GM21619 (cell line): ENCODE results near the gene CACHD1.
A peak's percentile ranks its signal among the peaks of the same experiment; 100 is the strongest.

ENCODE experiments used
- ATAC-seq: cut with Tn5 transposase; IDR thresholded peaks from one replicate; pipeline ENCODE4 v1.9.1; 2021; ENCODE audit not compliant: unreplicated experiment

The CACHD1 gene

GRCh38 chr1:64469977-64470664 lies at the start of gene CACHD1:
Gene CACHD1 (plus strand): TSS chr1:64470129. CDS start chr1:64470745, 616 bp downstream.
- peak; percentile 74 for ATAC-seq

- no peak for ATAC-seq
Measured at GRCh38 chr1:64421377-64421776, 48.6 kb upstream of the CACHD1 start.

- no peak for ATAC-seq
Measured at GRCh38 chr1:64423526-64423925, 46.4 kb upstream of the CACHD1 start.

- ATAC-seq = no peak
Measured at GRCh38 chr1:64424412-64424811, 45.5 kb upstream of the CACHD1 start.

GRCh38 chr1:64425521-64425920 lies 44.4 kb upstream of the CACHD1 start:
- ATAC-seq = no peak

- no peak for ATAC-seq
Measured at GRCh38 chr1:64426681-64427080, 43.2 kb upstream of the CACHD1 start.

- no peak for ATAC-seq
Measured at GRCh38 chr1:64427879-64428278, 42.0 kb upstream of the CACHD1 start.

- ATAC-seq = no peak
Measured at GRCh38 chr1:64433308-64433707, 36.6 kb upstream of the CACHD1 start.

GRCh38 chr1:64433747-64434146 lies 36.2 kb upstream of the CACHD1 start:
- ATAC-seq = no peak

GRCh38 chr1:64435000-64435399 lies 34.9 kb upstream of the CACHD1 start:
- ATAC-seq = no peak

- ATAC-seq = no peak
Measured at GRCh38 chr1:64437453-64437852, 32.5 kb upstream of the CACHD1 start.

- ATAC-seq = no peak
Measured at GRCh38 chr1:64440183-64440826, 29.6 kb upstream of the CACHD1 start.

- no peak for ATAC-seq
Measured at GRCh38 chr1:64451440-64451839, 18.5 kb upstream of the CACHD1 start.

- ATAC-seq = no peak
Measured at GRCh38 chr1:64453688-64454087, 16.2 kb upstream of the CACHD1 start.

- ATAC-seq = no peak
Measured at GRCh38 chr1:64458915-64459314, 11.0 kb upstream of the CACHD1 start.

- ATAC-seq = no peak
Measured at GRCh38 chr1:64459743-64460142, 10.2 kb upstream of the CACHD1 start.

- no peak for ATAC-seq
Measured at GRCh38 chr1:64466033-64466432, 3.9 kb upstream of the CACHD1 start.

- ATAC-seq = no peak
Measured at GRCh38 chr1:64469116-64469976, 583 bp upstream of the CACHD1 start.

GRCh38 chr1:64470665-64471217 lies 812 bp downstream of the CACHD1 start:
- peak; percentile 22 for ATAC-seq

GRCh38 chr1:64471218-64472039 lies 1.5 kb downstream of the CACHD1 start:
- no peak for ATAC-seq

- no peak for ATAC-seq
Measured at GRCh38 chr1:64472040-64472376, 2.1 kb downstream of the CACHD1 start.
